UCSD-AML1 (cell line): ENCODE measurements around the gene BABAM2.
"Not testable (repeated sequence)": the region's sequence is repeated elsewhere in the genome, so short reads cannot be mapped to it uniquely, and the experiment has no call there.

ENCODE experiments used
- DNase-seq: peaks from one replicate; lab custom pipeline; 2025; ENCODE audit not compliant: unreplicated experiment; lab: John Stamatoyannopoulos, UW

The BABAM2 gene

DNA sequence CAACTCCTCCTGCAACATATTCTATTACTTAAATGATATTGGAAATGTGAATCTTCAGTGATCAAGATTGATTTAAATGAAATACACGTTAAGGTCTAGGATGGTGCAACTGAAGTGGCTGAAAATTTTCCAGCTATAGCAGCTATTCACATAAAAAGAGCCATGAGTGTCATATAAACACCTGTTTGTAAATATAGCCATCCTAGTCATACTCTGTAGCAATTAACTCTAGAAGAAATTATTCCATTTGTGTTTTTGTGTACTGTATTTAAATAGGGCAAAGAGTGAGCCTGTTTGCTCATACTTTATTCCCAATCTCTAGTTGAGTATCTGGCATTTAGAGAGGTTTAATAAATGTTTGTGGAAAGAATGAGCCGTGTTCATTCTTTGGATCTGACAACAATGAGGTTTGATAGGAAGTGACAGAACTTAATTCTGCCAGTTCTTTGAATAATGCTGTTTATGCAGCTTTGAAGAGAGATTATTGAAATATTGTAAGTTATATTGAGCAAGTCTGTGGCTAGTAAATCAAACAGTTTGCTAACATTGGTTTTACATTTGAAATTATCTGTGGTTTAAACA, 49.7 kb downstream of the BABAM2 start:
- DNase-seq: no peak

DNA sequence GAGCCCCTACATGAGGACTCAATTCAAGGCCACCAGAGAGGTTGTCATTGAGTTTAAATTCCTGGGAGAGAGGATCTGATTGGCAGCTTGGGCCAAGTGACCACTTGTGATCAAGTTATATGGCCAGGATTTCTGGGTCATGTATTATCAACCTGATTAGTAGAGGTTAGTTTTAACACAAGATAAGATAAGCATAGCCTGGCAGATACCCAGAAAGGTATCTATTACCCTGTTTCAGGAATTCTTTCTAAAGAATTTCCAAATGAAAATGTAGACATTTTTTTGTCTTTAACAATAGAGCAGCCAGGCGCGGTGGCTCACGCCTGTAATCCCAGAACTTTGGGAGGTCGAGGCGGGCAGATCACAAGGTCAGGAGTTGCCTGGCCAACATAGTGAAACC, 50.5 kb downstream of the BABAM2 start:
- DNase-seq: no peak

DNA sequence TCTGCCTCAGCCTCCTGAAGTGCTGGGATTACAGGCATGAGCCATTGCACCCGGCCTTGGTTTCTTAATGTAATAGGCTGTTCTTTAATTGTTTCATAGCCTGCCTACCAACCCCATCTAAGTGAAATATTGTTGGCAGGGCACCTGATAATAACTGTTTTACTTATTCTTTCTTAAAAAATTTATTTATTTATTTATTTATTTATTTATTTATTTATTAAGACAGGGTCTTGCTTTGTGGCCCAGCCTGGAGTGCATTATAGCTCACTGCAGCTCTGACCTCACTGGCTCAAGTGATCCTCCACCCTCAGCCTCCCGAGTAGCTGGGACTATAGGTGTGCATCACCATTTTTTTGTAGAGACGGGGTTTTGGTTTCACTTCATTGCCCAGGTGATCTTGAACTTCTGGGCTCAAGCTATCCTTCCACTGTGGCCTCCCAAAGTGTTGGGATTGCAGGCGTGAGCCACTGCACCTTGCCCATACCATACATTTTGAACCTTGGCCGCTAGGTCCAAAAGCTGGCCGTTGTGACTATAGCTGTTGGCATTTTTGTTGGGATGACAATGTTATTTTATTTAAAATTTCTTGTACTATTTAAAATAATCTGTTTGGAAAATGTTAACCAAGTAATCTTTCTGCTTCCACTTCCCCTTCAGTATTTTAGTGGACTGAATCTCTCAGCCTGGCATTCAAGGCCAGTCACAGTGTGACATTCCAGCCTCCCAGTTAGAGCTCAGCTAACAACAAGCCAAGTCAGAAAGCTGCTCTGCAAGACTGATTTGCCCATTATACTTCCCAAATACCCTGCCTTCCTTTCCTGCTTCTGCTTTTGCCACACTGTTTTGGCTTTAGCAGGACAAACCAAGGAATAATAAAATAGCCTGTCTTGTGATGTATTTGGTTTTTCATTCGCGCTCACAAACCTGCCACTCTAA, 52.4 kb downstream of the BABAM2 start:
- no peak for DNase-seq

DNA sequence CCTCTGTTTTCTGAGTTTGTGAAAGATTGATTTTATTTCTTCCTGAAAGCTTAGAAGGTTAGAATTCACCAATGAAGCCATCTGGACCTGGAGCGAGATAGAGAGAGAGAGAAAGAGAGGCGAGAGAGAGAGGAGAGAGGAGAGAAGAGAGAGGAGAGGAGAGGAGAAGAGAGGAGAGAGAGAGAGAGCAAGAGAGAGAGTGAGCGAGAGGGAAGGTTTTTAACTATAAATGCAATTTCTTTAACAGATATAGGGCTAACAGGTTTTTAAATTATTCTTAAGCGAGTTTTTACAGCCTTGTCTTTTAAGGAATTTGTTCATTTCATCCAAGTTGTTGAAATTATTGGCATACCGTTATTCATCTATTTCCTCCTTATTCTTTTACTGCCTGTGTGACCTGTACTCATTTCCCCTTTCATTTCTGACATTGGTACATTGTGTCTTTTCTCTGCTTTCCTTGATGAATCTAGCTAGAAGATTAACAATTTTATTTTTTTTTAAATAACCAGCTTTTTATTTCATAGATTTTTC, 56.1 kb downstream of the BABAM2 start:
- DNase-seq: no peak

DNA sequence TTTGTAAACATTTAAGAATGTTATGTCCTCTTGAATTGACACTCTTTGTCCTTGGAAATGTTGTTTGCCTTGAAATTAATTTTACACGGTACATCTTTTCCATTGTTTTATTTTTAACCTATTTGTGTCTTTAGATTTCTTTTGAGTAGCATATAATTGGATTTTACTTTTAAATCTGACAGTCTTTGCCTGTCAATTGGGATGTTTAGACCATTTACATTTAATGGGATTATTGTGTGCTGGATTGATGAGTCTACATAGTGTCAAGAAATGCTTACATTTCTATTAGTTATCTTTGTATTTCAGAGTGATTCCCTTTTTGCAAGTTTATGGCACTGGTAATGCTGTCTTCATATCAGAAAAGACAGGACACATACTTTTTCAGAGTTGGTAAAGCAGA, 61.5 kb downstream of the BABAM2 start:
- DNase-seq: no peak

DNA sequence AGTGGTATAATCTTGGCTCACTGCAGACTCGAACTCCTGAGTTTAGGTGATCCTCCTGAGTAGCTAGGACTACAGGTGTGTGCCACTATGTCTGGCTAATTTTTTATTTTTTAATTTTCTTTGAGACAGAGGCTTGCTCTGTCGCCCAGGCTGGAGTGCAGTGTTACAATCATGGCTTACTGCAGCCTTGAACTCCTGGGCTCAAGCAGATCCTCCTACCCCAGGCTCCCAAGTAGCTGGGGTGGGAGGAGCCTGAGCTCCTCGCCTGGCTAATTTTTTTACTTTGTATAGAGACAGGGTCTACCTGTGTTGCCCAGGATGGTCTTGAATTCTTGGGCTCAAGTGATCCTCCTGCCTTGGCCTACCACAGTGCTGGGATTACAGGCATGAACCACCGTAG, 62.5 kb downstream of the BABAM2 start:
- DNase-seq: no peak

DNA sequence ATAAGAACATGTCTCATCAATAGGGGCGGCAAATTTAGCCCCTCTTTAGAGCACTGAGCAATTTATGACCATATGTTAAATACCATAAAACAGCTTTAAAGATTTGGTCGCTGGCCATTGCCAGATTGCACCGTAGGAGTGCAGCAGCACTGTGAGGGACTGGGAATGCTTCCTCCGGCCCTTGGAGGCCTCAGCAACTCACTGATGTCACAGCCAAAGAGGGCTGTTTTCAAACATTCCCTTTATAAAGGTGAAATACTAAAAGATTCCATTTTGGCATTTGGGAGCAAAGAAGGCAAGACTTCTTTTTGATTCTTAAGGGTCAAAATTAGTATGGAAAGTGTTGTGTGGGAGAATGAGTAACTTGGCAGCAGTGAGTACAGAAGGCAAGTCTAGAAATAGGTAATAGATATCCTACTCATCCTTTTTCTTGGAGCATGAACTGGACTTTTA, 63.7 kb downstream of the BABAM2 start:
- DNase-seq: no peak

DNA sequence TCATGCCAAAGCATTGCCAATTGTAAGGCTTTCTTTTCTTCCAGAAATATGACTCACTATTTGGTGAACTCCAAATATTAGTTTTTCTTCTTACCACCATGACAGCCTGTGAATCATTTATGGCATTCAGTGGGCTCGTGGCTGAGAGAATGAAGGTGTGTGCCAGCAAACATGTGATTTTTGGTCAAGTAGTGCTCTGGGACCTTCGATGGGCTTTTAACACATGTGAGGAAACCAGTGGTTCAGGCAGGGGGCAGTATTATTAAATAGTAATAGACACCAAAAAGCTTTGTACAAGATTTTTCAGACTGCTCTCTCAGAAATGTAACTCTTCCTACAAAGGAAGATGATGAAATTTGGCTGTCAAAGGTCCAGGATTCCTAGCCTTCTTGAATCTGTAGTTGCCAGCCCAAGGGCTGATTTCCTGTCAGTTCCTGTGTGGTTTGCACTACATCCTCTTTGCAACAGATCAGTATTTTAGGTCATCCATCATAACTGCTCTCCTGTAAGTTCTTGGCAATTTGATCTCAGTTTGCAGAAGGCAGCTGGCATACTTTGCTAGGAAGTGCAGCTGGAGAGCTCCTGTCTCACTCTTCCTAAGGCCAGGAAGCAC, 64.3 kb downstream of the BABAM2 start:
- peak; percentile 69 for DNase-seq

DNA sequence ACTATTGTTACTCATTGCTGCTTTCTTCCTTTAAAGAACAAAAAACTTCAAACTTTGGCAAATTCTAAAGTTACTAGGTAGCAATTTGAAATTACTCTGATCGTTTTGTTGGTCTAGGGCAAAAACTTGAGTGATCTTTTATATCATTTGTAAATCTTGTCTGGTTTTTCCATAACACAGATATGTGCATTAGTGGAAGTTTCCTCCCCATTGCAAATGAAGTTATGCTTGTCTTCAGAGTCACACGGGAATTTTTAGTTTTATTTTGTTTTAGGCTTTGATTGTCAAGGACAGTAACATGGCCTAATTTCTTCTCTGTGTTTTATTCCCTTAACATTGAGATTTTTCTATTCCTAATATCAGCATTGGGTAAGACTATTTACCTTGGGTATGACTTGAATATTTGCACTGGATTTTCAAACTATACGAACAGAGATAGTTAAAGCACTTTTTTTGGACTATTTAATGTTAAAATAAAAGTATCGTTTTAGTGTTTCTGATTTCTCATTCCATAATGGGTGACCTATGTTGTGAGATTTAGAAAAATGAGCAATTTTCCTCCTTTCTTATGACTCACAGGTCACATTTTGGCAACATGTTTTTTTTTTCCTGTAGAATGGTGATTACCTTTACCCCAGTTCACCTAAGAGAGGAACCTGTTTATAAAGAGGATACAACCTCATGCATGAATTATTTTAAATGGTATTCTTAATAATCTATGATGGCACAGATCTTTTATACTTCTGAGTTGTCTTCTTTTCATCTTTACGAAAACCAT, 65.0 kb downstream of the BABAM2 start:
- DNase-seq: no peak

DNA sequence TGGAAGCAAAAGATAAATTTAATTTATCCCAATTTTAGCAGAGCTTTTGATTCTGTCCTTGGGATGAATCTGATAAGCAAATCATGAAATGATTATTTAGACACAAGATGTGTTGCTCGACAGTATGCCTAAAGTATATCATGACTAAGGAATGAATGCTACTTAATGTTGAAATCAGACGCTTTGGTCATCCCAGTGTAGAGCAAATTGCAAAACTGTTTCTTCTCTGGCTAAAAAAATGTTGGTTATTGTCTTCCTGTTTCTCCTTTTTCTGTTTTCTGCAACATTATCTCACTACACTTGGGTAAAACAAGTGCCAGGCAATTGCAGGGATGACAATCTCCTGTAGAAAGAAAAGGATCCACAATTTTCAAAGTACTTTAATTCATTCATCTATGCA, 66.4 kb downstream of the BABAM2 start:
- no peak for DNase-seq

DNA sequence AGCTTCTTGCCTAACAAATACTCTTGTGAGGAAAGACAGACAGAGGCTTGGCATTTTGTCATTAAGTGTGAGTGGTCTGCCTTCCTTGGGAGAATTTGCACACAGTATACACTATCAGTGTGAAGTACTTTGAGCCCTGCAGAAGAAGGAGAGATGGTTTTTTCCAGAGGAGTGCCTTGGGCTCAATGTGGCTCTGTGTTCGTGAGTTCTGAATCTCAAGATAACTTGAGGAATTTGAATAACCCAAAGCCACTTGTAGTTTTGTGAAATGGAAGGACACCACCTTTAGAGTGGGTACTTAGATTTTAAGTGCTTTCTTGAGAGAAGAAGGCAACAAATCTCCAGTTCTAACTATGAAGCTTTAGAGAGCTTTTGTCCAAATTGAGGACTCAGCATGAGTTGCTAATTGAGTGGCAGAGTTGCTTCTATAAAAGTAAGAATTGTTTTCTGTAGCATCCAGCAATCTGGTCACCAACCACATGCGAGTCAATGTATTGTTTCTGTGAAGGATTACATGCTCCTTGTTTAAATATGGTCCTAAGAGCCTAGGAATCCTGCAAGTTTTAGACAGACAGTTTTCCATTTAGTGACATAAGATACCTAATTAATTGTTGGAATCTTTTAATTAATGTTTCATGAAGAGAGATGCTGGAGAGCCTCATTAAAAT, 68.3 kb downstream of the BABAM2 start:
- DNase-seq: no peak

DNA sequence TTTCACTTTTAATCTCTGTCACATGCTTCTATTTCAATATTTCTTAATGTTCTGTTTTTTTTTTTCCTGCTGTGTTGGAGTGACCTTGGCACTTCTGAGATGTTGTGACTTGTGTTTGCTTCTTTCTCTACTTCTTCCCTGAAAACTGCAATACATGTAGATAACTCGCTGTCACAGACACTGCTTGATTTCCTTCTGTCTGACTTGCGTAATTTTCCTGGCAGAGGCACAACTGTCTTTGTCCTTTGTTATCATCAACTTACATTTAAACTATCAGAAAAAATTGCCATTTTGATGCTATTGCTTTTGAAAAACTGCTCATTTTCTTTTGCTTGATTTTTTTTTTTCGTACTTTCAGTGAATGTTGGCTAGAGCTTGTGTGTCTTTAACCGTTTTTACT, 69.0 kb downstream of the BABAM2 start:
- DNase-seq: no peak

DNA sequence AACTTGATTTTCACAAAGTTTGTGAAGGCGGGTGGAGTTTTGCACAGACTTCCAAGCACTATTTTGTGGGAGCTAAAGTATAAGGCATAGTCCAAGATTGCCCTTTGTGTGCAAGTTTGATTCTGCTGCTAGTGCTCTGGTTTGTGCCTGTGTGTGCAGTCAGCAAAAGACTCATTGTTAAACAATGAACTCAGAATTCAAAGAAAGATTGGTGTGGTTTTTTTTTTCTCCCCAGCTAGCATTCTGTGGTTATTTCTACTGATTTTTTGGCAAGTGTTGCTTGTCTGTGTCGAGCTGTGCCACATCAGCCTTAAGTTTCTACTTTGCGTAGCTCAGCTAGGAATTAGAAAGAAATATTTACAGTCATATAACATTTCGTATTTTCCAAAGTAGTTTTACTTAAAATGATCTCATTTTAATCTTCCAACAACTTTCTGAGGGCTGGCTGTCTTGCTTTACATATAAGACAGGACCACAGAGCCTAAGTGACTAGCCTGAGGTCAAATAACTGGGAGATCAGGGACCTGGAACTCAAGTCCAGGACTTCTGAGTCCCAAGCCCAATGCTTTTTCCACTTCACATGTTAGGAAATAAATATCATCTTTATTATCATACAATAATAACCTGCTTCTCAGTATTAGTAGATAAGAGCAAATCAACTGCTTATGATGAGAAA, 69.8 kb downstream of the BABAM2 start:
- no peak for DNase-seq

DNA sequence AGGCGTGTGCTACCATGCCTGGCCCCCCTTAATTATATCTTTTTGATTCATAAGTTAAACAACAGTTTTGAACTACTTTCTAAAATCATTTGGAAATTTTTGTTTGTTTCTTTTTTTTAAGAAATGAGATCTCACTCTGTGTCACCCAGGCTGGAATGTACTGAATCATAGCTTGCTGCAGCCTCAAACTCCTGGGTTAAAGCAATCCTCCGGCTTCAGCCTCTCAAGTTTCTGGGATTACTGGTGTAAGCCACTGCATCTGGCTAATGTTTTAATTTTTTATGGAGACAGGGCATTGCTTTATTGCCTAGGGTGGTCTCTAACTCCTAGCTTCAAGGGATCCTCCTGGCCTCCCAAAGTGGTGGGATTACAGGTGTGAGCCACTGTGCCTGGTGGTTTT, 71.5 kb downstream of the BABAM2 start:
- no peak for DNase-seq

DNA sequence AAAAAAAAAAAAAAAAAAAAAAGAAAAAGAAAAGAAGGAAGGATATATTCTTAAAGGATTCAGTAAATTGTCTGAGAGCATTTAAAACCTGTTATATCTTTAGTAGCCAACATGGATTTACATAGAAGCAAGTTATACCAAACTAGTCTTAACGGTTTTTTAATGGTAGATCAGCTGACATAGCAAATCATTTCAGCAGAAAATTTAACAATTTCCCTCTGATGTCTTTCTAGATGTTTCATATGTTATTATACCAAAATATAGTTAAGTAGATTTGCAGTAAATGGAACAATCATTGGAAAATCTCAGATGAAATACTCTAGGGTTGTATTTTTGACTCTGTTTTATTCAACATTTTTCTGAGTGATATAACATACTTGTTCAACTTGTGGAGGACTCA, 72.9 kb downstream of the BABAM2 start:
- DNase-seq: no peak

DNA sequence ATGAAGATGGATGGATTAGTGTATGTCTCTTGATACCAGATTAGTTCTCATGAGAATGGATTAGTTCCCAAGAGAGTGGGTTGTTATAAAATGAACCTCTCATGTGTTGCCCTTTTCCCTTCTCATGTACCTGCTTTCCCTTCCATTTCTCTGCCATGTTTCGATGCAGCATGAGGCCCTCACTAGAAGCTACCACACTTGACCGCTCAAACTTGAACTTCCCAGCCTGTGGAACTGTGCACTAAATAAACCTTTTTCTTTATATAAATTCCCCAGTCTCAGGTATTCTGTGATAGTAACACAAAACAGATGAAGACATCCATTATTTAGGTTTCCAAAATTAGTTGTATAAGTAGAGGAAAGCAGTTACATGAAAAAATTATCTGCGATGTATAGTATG, 73.5 kb downstream of the BABAM2 start:
- DNase-seq: no peak

DNA sequence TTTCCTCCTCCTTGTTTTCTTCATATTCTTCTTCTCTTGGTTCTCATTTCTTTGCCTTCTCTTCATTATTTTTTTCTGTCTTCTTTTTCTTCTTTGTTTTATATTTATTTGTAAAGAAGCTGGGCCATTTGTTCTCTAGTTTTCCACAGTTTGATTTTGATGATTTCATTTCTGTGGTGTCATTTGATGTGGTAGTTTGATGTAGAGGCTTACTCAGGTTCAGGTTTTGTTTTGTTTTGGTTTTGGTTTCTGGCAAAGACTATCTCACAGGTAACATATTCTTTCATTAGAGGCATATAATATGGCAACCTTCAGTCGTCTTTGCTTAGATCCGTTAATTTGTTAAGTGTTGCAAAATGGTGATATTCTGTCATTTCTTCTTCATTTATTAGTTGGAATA, 75.3 kb downstream of the BABAM2 start:
- DNase-seq: no peak

DNA sequence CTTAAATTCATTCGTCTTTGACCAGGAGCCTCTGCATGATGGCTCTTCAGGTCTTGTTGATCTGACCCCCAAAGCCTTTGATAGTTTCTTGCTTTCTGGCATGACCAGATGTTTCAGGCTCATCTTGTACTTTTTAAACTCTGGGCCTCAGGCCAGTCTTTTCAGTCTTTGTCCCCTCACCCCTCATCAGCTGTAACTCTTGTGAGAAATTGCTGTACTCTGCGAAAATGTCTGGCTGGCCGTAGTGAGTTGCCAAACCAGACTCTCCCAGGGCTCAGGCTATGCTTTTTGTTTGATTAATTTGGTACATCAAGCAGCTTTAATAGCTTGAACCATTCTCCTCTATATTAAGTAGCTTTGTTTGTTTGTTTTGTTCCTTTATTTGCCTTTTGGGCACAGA, 75.9 kb downstream of the BABAM2 start:
- DNase-seq: no peak

DNA sequence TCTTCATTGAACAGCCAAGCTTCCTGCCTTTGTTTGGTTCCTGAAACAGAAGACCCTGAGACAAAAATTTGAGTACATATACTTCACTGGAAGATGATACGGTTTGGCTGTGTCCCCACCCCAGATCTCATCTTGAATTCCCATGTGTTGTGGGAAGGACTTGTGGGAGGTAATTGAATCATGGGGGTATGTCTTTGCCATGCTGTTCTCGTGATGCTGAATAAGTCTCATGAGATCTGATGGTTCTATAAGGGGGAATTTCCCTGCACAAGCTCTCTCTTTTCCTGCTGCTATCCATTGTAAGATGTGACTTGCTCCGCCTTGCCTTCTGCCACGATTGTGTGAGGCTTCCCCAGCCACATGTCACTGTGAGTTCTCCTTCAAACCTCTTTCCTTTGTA, 76.5 kb downstream of the BABAM2 start:
- no peak for DNase-seq

DNA sequence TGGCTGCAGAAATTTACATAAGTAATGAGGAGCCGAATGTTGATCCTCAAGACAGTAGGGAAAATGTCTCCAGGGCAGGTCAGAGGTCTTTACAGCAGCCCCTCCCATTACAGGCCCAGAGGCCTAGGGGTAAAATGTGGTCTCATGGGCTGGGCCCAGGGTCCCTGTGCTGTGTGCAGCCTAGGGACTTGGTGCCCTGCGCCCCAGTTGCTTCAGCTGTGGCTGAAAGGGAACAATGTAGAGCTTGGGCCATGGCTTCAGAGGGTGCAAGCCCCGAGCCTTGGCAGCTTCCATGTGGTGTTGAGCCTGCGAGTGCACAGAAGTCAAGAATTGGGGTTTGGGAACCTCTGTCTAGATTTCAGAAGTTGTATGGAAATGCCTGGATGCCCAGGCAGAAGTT, 77.5 kb downstream of the BABAM2 start:
- DNase-seq: not testable (repeated sequence)
